OCI-LY3 (cell line): ENCODE results near the gene APOLD1.

ENCODE experiments used
- EZH2phosphoT487 ChIP-seq: fragments of 200-600 bp; shearing (Covaris generic); IDR thresholded peaks from 2 replicates; pipeline ENCODE4 v1.6.1; 2018; ENCODE audit warnings: antibody characterized with exemption, mixed run types, low read depth
- TF ChIP-seq, protein P1 (sequence below): fragments of 200-600, 300-600 bp; sonication (generic); IDR thresholded peaks from 2 replicates; pipeline ENCODE4 v1.5.1; 2014; ENCODE audit warnings: antibody characterized with exemption, low read length, low read depth

- TF ChIP-seq, protein P1, sequence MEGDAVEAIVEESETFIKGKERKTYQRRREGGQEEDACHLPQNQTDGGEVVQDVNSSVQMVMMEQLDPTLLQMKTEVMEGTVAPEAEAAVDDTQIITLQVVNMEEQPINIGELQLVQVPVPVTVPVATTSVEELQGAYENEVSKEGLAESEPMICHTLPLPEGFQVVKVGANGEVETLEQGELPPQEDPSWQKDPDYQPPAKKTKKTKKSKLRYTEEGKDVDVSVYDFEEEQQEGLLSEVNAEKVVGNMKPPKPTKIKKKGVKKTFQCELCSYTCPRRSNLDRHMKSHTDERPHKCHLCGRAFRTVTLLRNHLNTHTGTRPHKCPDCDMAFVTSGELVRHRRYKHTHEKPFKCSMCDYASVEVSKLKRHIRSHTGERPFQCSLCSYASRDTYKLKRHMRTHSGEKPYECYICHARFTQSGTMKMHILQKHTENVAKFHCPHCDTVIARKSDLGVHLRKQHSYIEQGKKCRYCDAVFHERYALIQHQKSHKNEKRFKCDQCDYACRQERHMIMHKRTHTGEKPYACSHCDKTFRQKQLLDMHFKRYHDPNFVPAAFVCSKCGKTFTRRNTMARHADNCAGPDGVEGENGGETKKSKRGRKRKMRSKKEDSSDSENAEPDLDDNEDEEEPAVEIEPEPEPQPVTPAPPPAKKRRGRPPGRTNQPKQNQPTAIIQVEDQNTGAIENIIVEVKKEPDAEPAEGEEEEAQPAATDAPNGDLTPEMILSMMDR: no peak
- TF ChIP-seq EZH2phosphoT487: no peak
Measured at GRCh38 chr12:12792421-12792820, 7.0 kb downstream of the APOLD1 start.
